Nephron progenitor cell (in vitro differentiated cells): ENCODE data around the gene NAMPT.
"Not testable (repeated sequence)": the region's sequence is repeated elsewhere in the genome, so short reads cannot be mapped to it uniquely, and the experiment has no call there.

ENCODE experiments used
- DNase-seq: peaks from one replicate; pipeline ENCODE4 v3.0.0; 2021
- H3K27ac Mint-ChIP-seq: 2 replicates; pipeline ENCODE4 v1.8.0; 2021; ENCODE audit warnings: mild to moderate bottlenecking, moderate library complexity, mixed read lengths
- H3K27me3 Mint-ChIP-seq: 2 replicates; pipeline ENCODE4 v1.8.0; 2021; ENCODE audit warnings: mild to moderate bottlenecking, low read depth, mixed read lengths; ENCODE audit not compliant: poor library complexity
- H3K36me3 Mint-ChIP-seq: 2 replicates; pipeline ENCODE4 v1.8.0; 2021; ENCODE audit warnings: low read depth, mixed read lengths
- H3K4me1 Mint-ChIP-seq: 2 replicates; pipeline ENCODE4 v1.8.0; 2021; ENCODE audit warnings: mixed read lengths
- H3K4me3 Mint-ChIP-seq: 2 replicates; pipeline ENCODE4 v1.8.0; 2021; ENCODE audit warnings: mild to moderate bottlenecking, moderate library complexity, mixed read lengths
- H3K9me3 Mint-ChIP-seq: 2 replicates; pipeline ENCODE4 v1.8.0; 2021; ENCODE audit warnings: mild to moderate bottlenecking, moderate library complexity, mixed read lengths
- CTCF ChIP-seq: fragments of 200-600 bp; sonication (generic); IDR thresholded peaks from 2 replicates; pipeline ENCODE4 v1.5.0; 2021; ENCODE audit warnings: antibody characterized with exemption

The NAMPT gene

GRCh38 chr7:106327538-106328481, 43.0 kb upstream of the NAMPT start:
- no peak for DNase-seq
- no peak overlapping the region for H3K4me3 Mint-ChIP-seq
- H3K4me1 Mint-ChIP-seq, result no peaks in the 10 kb centered on the region
- no peaks in the 10 kb centered on the region for H3K27me3 Mint-ChIP-seq
- no peaks in the 10 kb centered on the region for H3K36me3 Mint-ChIP-seq
- no peak overlapping the region for H3K27ac Mint-ChIP-seq
- no peaks in the 10 kb centered on the region for H3K9me3 Mint-ChIP-seq
- TF ChIP-seq CTCF, result no peak

- Mint-ChIP-seq H3K9me3 (peaks cover 7% of the 10 kb centered on the region), H3K4me3 (no peak overlapping the region), H3K4me1 (no peaks in the 10 kb centered on the region), H3K27me3 (no peaks in the 10 kb centered on the region), H3K36me3 (no peaks in the 10 kb centered on the region), H3K27ac (no peak overlapping the region)
- TF ChIP-seq CTCF, result no peak
- no peak for DNase-seq
Observed at GRCh38 chr7:106326594-106327537, 42.1 kb upstream of the NAMPT start.

GRCh38 chr7:106324509-106324908, 39.7 kb upstream of the NAMPT start:
- DNase-seq, H3K4me1 Mint-ChIP-seq, H3K4me3 Mint-ChIP-seq, H3K27ac Mint-ChIP-seq, H3K27me3 Mint-ChIP-seq, H3K36me3 Mint-ChIP-seq: not testable (repeated sequence)
- H3K9me3 Mint-ChIP-seq, result peaks cover 21% of the 10 kb centered on the region

- not testable (repeated sequence) for H3K27me3 Mint-ChIP-seq
Observed at GRCh38 chr7:106320254-106320770, 35.5 kb upstream of the NAMPT start.

GRCh38 chr7:106318482-106318881, 33.7 kb upstream of the NAMPT start:
- no peak for DNase-seq
- no peak overlapping the region for H3K4me3 Mint-ChIP-seq
- no peaks in the 10 kb centered on the region for H3K36me3 Mint-ChIP-seq
- no peaks in the 10 kb centered on the region for H3K4me1 Mint-ChIP-seq
- TF ChIP-seq CTCF, result no peak
- H3K27me3 Mint-ChIP-seq, result peaks cover 4% of the 10 kb centered on the region
- no peak overlapping the region for H3K27ac Mint-ChIP-seq
- peaks cover 41% of the 10 kb centered on the region for H3K9me3 Mint-ChIP-seq

More at GRCh38 chr7:106320254-106320770, 35.5 kb upstream of the NAMPT start:
- not testable (repeated sequence) for H3K4me1 Mint-ChIP-seq, H3K36me3 Mint-ChIP-seq, H3K4me3 Mint-ChIP-seq, H3K27ac Mint-ChIP-seq, DNase-seq
- H3K9me3 Mint-ChIP-seq, result peaks cover 41% of the 10 kb centered on the region

GRCh38 chr7:106317971-106318370, 33.2 kb upstream of the NAMPT start:
- H3K4me1 Mint-ChIP-seq, result no peaks in the 10 kb centered on the region
- no peaks in the 10 kb centered on the region for H3K36me3 Mint-ChIP-seq
- no peak for TF ChIP-seq CTCF
- H3K4me3 Mint-ChIP-seq, result no peak overlapping the region
- H3K27ac Mint-ChIP-seq, result no peak overlapping the region
- H3K9me3 Mint-ChIP-seq, result peaks cover 41% of the 10 kb centered on the region
- peaks cover 4% of the 10 kb centered on the region for H3K27me3 Mint-ChIP-seq
- no peak for DNase-seq
